AG10803 (cell line): Measurements from ENCODE around the gene C6.

Experiments
- DNase-seq: peaks from one replicate; pipeline ENCODE4 v3.0.0; 2010; ENCODE audit warnings: low read depth
- H3K4me3 ChIP-seq: 2 replicates; pipeline ENCODE4 v1.5.1; 2011; ENCODE audit warnings: mild to moderate bottlenecking, low read length, control low read depth
- CTCF ChIP-seq: conservative IDR thresholded peaks from 2 replicates; pipeline ENCODE4 v1.5.1; 2011; ENCODE audit warnings: mild to moderate bottlenecking, low read length, control low read depth, inconsistent platforms

Gene C6

GRCh38 chr5:41109186-41109585 lies 104.1 kb downstream of the C6 start:
- no peak for TF ChIP-seq CTCF
- no peak overlapping the region for H3K4me3 ChIP-seq
- DNase-seq: no peak

- no peak for TF ChIP-seq CTCF
- no peak for DNase-seq
- no peak overlapping the region for H3K4me3 ChIP-seq
Observed at GRCh38 chr5:41102341-41102740, 111.0 kb downstream of the C6 start.

- no peak for TF ChIP-seq CTCF
Observed at GRCh38 chr5:41097642-41098041, 115.7 kb downstream of the C6 start.

GRCh38 chr5:41095324-41096101 lies 117.8 kb downstream of the C6 start:
- DNase-seq: no peak
- TF ChIP-seq CTCF: no peak
- H3K4me3 ChIP-seq: no peak overlapping the region

More at GRCh38 chr5:41097642-41098041, 115.7 kb downstream of the C6 start:
- no peak for DNase-seq
- H3K4me3 ChIP-seq: no peak overlapping the region

- H3K4me3 ChIP-seq: no peak overlapping the region
- no peak for TF ChIP-seq CTCF
- no peak for DNase-seq
Observed at GRCh38 chr5:41094871-41095270, 118.5 kb downstream of the C6 start.

GRCh38 chr5:41093803-41094202 lies 119.5 kb downstream of the C6 start:
- DNase-seq: no peak
- no peak overlapping the region for H3K4me3 ChIP-seq
- no peak for TF ChIP-seq CTCF
